ENCODE measurements around the gene SIGLEC14. TPM values are rescaled to one million over a fixed set of nuclear protein-coding genes. Genes with fewer than 3 reads are reported as not detected.
A peak's percentile ranks its signal among the peaks of the same experiment; 100 is the strongest.

SIGLEC14 gene
- polyA plus RNA-seq, 2 of the 4 experiments (the other 2 are of a cell fraction): 0.03 TPM; not detected in 1

DNA sequence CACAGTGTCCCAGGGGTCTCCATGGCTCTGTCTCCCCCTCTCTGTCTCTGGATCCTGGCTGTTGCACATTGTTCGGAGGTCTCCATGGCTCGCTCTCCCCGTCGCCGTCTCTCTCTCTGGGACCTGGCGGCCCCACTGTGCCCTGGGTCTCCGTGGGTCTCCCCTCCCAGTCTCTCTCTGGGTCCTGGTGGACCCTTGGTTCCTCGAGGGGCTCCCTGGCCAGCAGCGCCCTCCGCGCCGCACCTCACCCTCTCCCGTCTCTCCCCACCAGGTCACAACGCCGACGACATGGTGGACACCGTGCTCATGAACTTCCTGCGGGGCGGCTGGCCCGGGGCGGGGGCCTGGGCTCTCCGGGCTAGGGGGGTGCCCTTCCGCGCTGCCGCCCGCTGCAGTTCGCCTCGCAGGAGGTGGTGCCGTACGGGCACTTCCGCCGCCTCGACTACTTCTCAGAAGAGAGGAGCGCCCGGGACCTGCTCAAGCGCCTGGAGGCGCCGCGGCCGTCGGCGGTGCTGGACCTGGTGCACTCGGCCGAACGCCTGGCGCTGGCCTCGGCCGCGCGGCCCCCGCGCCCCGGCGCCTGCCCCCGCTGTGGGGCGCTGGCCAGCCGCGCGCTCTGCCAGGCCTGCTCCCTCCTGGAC, 45.6 kb downstream of the SIGLEC14 start:
- WGBS (ENCODE audit: missing lambda C conversion rate): 83% methylated on average over 27 of the region's 59 CpGs

DNA sequence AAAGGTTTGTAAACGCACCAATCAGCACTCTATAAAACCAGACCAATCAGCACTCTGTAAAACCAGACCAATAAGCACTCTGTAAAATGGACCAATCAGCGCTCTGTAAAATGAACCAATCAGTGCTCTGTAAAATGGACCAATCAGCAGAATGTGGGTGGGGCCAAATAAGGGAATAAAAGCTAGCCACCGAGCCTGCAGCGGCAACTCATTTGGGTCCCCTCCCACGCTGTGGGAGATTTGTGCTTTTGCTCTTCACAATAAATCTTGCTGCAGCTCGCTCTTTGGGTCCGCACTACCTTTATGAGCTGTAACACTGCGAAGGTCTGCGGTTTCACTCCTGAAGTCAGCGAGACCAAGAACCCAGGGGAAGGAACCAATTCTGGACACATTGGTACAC, 47.5 kb downstream of the SIGLEC14 start:
- ATAC-seq (no peak), DNase-seq (ENCODE audit: low read depth in 1 of 2, low spot score in 1 of 2) (no peak), FAIRE-seq (no peak)
- ChIA-PET CTCF (interaction anchor here (0.8 kb wide), 1 partner anchor 62 kb away, joined by 3 read pairs; no protein-coding TSS in a partner anchor), POLR2A (no interaction called here)
- Histone ChIP-seq H3K4me2 (no peak overlapping the region), H3K4me3 (no peak overlapping the region), H3K9me3 (peaks cover 49% of the 10 kb centered on the region), H3K4me1 (0 out of 3 replicates have a peak, but pooled peaks cover 3% of the 10 kb centered on the region), H3K27ac (no peak overlapping the region)
- no peak for TF ChIP-seq EHMT2 (IDR thresholded peaks at IDR 0.05; ENCODE audit: low read depth)
- peak; percentile 26 for TF ChIP-seq MAFK (IDR thresholded peaks at IDR 0.05; ENCODE audit: partially characterized antibody)
- no peak for TF ChIP-seq FOXS1 (CRISPR knock-in tag; IDR thresholded peaks at IDR 0.05)
- WGBS (ENCODE audit: missing lambda C conversion rate): 72% methylated on average over 10 of the region's 10 CpGs

More for the DNA sequence above, 45.6 kb downstream of the SIGLEC14 start:
- DNase-seq (ENCODE audit: low read depth in 1 of 2, low spot score in 1 of 2) (no peak), FAIRE-seq (no peak), ATAC-seq (no peak)
- ChIA-PET POLR2A (no interaction called here), CTCF (interaction anchor here (0.6 kb wide), 1 partner anchor 60 kb away, joined by 3 read pairs; no protein-coding TSS in a partner anchor)
- H3K9me3 ChIP-seq: peaks cover 42% of the 10 kb centered on the region
- H3K27ac ChIP-seq: no peak overlapping the region
- no peak overlapping the region for H3K4me3 ChIP-seq
- H3K4me1 ChIP-seq: no peaks in the 10 kb centered on the region
- no peak overlapping the region for H3K4me2 ChIP-seq
- TF ChIP-seq RARB (CRISPR knock-in tag; IDR thresholded peaks at IDR 0.05): no peak
- TF ChIP-seq POLR2A (IDR thresholded peaks at IDR 0.05; ENCODE audit: low read length): no peak
- TF ChIP-seq FOSL2 (IDR thresholded peaks at IDR 0.05): no peak
- TF ChIP-seq FOSL2 (CRISPR knock-in tag; IDR thresholded peaks at IDR 0.05): no peak
- TF ChIP-seq EP300 (IDR thresholded peaks at IDR 0.05): no peak
- no peak for TF ChIP-seq TP53 (CRISPR knock-in tag; IDR thresholded peaks at IDR 0.05)
- TF ChIP-seq RCOR1 (IDR thresholded peaks at IDR 0.05; ENCODE audit: low read depth, low read length): no peak
- no peak for TF ChIP-seq CBX2 (IDR thresholded peaks at IDR 0.05; ENCODE audit: borderline replicate concordance, low read depth)
- no peak for TF ChIP-seq REST (IDR thresholded peaks at IDR 0.05)

DNA sequence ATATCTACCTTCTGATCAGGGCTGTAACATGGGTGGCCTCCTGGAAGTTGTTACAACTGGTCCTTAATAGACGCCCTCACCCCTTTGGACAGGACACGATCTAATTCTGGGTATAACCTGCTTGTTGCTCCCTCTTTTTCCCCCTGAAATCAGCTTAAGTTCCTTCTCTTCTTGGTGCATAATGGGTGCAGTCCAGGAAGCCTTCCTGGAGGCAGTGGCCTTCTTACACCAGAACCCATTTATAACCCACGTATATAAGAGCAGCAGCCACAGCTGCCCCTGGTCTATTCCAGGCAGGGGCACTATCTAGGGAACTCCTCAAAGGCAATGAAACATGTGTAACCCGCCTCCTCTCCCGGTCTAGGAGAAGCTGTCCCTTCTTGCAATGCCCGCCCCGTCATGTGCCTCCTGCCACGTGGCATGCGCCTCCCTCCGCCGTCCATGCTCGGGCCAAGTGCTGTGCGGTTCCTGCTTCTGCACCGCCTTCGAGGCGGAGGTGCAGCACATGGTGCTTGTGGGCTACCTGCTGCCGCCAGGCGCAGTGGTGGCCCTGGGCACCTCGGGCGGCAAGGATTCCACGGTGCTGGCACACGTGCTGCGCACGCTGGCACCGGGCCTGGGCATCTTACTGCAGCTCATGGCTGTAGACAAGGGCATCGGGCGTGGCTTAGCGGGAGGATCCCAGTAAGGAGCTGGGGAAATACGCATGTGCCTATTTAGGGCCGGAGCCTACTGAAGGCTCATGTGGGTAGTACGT, 48.3 kb downstream of the SIGLEC14 start:
- 73% methylated on average over 22 of the region's 31 CpGs for WGBS (ENCODE audit: missing lambda C conversion rate)
- H3K9me3 ChIP-seq: peaks cover 51% of the 10 kb centered on the region
- H3K27ac ChIP-seq: no peak overlapping the region
- ATAC-seq: no peak
- 0 out of 3 replicates have a peak, but pooled peaks cover 3% of the 10 kb centered on the region for H3K4me1 ChIP-seq
- H3K4me2 ChIP-seq: no peak overlapping the region
- no peak overlapping the region for H3K4me3 ChIP-seq
- TF ChIP-seq RCOR1 (IDR thresholded peaks at IDR 0.05; ENCODE audit: low read depth, low read length) (no peak), HMGXB4 (CRISPR knock-in tag; IDR thresholded peaks at IDR 0.05; ENCODE audit: borderline replicate concordance) (no peak), ESRRA (IDR thresholded peaks at IDR 0.05; ENCODE audit: borderline replicate concordance, low read length) (no peak), SMC3 (IDR thresholded peaks at IDR 0.05) (no peak), EHMT2 (IDR thresholded peaks at IDR 0.05; ENCODE audit: low read depth) (no peak), EP300 (IDR thresholded peaks at IDR 0.05) (no peak), CEBPB (IDR thresholded peaks at IDR 0.05) (no peak), FOSL2 (IDR thresholded peaks at IDR 0.05) (no peak), FOSL2 (CRISPR knock-in tag; IDR thresholded peaks at IDR 0.05) (no peak), BCL3 (IDR thresholded peaks at IDR 0.05) (no peak), EHF (CRISPR knock-in tag; IDR thresholded peaks at IDR 0.05) (no peak)
- TF ChIP-seq, protein P1, sequence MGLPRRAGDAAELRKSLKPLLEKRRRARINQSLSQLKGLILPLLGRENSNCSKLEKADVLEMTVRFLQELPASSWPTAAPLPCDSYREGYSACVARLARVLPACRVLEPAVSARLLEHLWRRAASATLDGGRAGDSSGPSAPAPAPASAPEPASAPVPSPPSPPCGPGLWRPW (IDR thresholded peaks at IDR 0.05): no peak
- TF ChIP-seq, protein P2, sequence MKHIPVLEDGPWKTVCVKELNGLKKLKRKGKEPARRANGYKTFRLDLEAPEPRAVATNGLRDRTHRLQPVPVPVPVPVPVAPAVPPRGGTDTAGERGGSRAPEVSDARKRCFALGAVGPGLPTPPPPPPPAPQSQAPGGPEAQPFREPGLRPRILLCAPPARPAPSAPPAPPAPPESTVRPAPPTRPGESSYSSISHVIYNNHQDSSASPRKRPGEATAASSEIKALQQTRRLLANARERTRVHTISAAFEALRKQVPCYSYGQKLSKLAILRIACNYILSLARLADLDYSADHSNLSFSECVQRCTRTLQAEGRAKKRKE (CRISPR knock-in tag; IDR thresholded peaks at IDR 0.05; ENCODE audit: low read depth): no peak
- CTCF ChIA-PET: interaction anchor here (0.8 kb wide), 1 partner anchor 63 kb away, joined by 3 read pairs; no protein-coding TSS in a partner anchor
- FAIRE-seq: no peak
- DNase-seq (ENCODE audit: low read depth in 1 of 2, low spot score in 1 of 2): no peak
- POLR2A ChIA-PET: no interaction called here
